Tibial artery (tissue), 4 donors: Measurements from ENCODE around the gene AURKAIP1.

Experiments
- DNase-seq, 2 donors: peaks; one replicate each; pipeline ENCODE4 v3.0.0-alpha.2; 2019
- H3K27ac ChIP-seq, 2 donors: fragments of 200-600 bp; sonication (generic) in 1 of 2; 1 replicate in 1 of 2; 2 replicates in 1 of 2; pipeline ENCODE4 v1.5.1; 2018 to 2019; ENCODE audit warnings: mild to moderate bottlenecking in 1 of 2
- H3K27me3 ChIP-seq, 2 donors: fragments of 200-600 bp; sonication (generic) in 1 of 2; one replicate each; pipeline versions ENCODE4 v1.5.1 to v1.6.0; 2016 to 2019
- H3K36me3 ChIP-seq, 3 donors: fragments of 200-600 bp; sonication (generic) in 2 of 3; one replicate each; pipeline ENCODE4 v1.5.1; 2016 to 2019; ENCODE audit warnings: mild to moderate bottlenecking in 2 of 3
- H3K4me1 ChIP-seq, 4 donors: fragments of 200-600 bp; sonication (generic) in 2 of 4; 1 replicate in 3 of 4; 2 replicates in 1 of 4; pipeline ENCODE4 v1.5.1; 2016 to 2019
- H3K4me3 ChIP-seq, 2 donors: fragments of 200-600 bp; sonication (generic) in 1 of 2; 1 replicate in 1 of 2; 2 replicates in 1 of 2; pipeline ENCODE4 v1.5.1; 2018 to 2019; ENCODE audit warnings: mild to moderate bottlenecking in 2 of 2
- H3K9me3 ChIP-seq, 3 donors: fragments of 200-600 bp; sonication (generic) in 1 of 3; one replicate each; pipeline ENCODE4 v1.5.1; 2016 to 2019
- CTCF ChIP-seq, 2 experiments: fragments of 200-600 bp in 1 of 2; fragments of 450-650 bp in 1 of 2; IDR thresholded peaks; one replicate each; pipeline ENCODE4 v1.5.1; 2017 to 2019; ENCODE audit warnings: antibody characterized with exemption in 2 of 2, mild to moderate bottlenecking in 1 of 2, moderate library complexity in 1 of 2
- intact Hi-C: fragments of 100-400 bp; cut with DNase I; formaldehyde crosslinking; loops from one replicate; pipeline ENCODE4 v1.15.0; 2023; ENCODE audit warnings: low total_unique reads

Gene AURKAIP1

GRCh38 chr1:1342061-1342562 is 32.9 kb downstream of the AURKAIP1 start:
- intact Hi-C loops, result no loop called here
- H3K36me3 ChIP-seq, result peaks cover 15 to 51% (median 45%) of the 10 kb centered on the region in 3 donors
- H3K4me3 ChIP-seq, result no peak overlapping the region
- DNase-seq, result no peak
- no peak for TF ChIP-seq CTCF (IDR thresholded peaks at IDR 0.05)
- no peak overlapping the region for H3K27ac ChIP-seq
- H3K27me3 ChIP-seq, result no peaks in the 10 kb centered on the region
- no peaks in the 10 kb centered on the region for H3K9me3 ChIP-seq
- H3K4me1 ChIP-seq, result peaks cover 0 to 35% (median 21%) of the 10 kb centered on the region in 4 donors

- H3K4me1 ChIP-seq, result peaks cover 0 to 30% (median 16%) of the 10 kb centered on the region in 4 donors
- no peak overlapping the region for H3K27ac ChIP-seq
- no peak for DNase-seq
- intact Hi-C loops, result no loop called here
- H3K36me3 ChIP-seq, result peaks cover 15 to 57% (median 48%) of the 10 kb centered on the region in 3 donors
- H3K27me3 ChIP-seq, result no peaks in the 10 kb centered on the region
- TF ChIP-seq CTCF (IDR thresholded peaks at IDR 0.05), result no peak
- no peak overlapping the region for H3K4me3 ChIP-seq
- no peaks in the 10 kb centered on the region for H3K9me3 ChIP-seq
Observed at GRCh38 chr1:1341549-1342021, 33.4 kb downstream of the AURKAIP1 start.

- H3K4me3 ChIP-seq, result no peak overlapping the region
- no peak for DNase-seq
- H3K36me3 ChIP-seq, result peaks cover 15 to 63% (median 54%) of the 10 kb centered on the region in 3 donors
- intact Hi-C loops, result no loop called here
- H3K9me3 ChIP-seq, result no peaks in the 10 kb centered on the region
- H3K27me3 ChIP-seq, result no peaks in the 10 kb centered on the region
- H3K4me1 ChIP-seq, result peaks cover 0 to 24% (median 10%) of the 10 kb centered on the region in 4 donors
- no peak overlapping the region for H3K27ac ChIP-seq
- TF ChIP-seq CTCF (IDR thresholded peaks at IDR 0.05), result no peak
Observed at GRCh38 chr1:1340791-1341548, 34.0 kb downstream of the AURKAIP1 start.

GRCh38 chr1:1340185-1340584 is 34.8 kb downstream of the AURKAIP1 start:
- Histone ChIP-seq H3K27me3 (no peaks in the 10 kb centered on the region), H3K9me3 (no peaks in the 10 kb centered on the region), H3K36me3 (peaks cover 15 to 71% (median 61%) of the 10 kb centered on the region in 3 donors), H3K27ac (no peak overlapping the region), H3K4me1 (peaks cover 0 to 16% (median 3%) of the 10 kb centered on the region in 4 donors), H3K4me3 (no peak overlapping the region)
- TF ChIP-seq CTCF (IDR thresholded peaks at IDR 0.05), result no peak
- intact Hi-C loops, result no loop called here
- no peak for DNase-seq

- Histone ChIP-seq H3K27ac (no peak overlapping the region), H3K36me3 (peaks cover 15 to 71% (median 61%) of the 10 kb centered on the region in 3 donors), H3K4me1 (peaks cover 0 to 6% (median 0%) of the 10 kb centered on the region in 4 donors), H3K9me3 (no peaks in the 10 kb centered on the region), H3K27me3 (no peaks in the 10 kb centered on the region), H3K4me3 (no peak overlapping the region)
- no peak for TF ChIP-seq CTCF (IDR thresholded peaks at IDR 0.05)
- DNase-seq, result no peak
- intact Hi-C loops, result no loop called here
Observed at GRCh38 chr1:1338278-1338677, 36.7 kb downstream of the AURKAIP1 start.
